Measurements from ENCODE around the gene CMA1.
"Not testable (repeated sequence)": the region's sequence is repeated elsewhere in the genome, so short reads cannot be mapped to it uniquely, and the experiment has no call there.

The CMA1 gene, protein sequence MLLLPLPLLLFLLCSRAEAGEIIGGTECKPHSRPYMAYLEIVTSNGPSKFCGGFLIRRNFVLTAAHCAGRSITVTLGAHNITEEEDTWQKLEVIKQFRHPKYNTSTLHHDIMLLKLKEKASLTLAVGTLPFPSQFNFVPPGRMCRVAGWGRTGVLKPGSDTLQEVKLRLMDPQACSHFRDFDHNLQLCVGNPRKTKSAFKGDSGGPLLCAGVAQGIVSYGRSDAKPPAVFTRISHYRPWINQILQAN

DNA sequence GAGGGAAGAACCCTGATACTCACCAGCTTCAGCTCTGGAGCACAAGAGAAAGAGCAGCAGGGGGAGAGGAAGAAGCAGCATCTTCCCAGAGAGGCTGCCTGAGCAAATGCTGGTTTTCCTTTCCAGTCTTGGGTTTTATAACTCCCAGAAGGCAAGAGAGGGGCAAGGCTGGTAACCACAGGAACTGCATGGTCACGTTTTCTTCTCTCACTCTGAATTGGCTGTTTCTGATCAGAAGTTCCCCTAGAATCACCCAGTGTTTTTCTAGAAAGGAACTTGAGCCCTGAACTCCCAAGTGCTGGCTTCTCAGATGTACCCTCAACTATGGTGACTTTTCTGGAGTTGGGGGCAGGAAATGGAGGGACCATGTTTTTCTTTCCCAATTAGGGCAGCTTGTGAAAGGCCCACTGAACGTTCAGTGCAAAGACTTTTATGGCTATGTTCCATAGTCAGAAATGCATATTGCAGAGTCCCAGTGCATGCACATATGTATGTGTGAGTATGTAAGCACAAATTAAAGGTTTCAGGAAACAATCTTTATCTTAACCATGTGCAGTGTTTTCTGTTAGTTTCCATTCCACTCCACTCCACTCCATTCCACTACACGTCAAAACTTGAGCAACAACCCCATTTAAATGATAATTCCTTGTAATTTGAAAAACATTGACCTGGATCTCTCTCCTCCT, at the start of gene CMA1:
TSS of gene CMA1 (minus strand) at position 111 of the 686 bp plus-strand sequence. CDS start at position 81, 30 bp downstream.
- DNase-seq, result no peak

DNA sequence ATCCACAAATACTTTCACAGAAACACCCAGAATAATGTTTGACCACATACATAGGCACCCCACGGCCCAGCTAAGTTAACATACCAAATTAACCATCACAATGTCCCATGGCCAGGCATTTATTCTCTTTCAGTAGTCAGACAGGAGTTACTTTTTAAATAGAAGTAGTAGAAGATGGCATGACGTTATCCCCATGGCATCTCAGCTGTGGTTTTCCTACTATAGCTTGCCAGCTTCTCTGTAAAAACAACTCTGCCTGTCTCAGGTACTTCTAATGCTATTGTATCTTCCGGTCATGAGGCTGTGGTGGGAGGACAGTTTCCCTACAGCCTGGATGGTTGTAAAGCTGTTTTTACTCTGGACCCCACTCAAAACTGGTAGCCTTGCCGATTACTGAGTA, 48.7 kb upstream of the CMA1 start:
- DNase-seq, result no peak

GRCh38 chr14:24549064-24549463, 41.0 kb upstream of the CMA1 start:
- DNase-seq, result not testable (repeated sequence)

- DNase-seq, result no peak
Observed at GRCh38 chr14:24542346-24542936, 34.4 kb upstream of the CMA1 start.

GRCh38 chr14:24535737-24536136, 27.7 kb upstream of the CMA1 start:
- DNase-seq, result no peak

DNA sequence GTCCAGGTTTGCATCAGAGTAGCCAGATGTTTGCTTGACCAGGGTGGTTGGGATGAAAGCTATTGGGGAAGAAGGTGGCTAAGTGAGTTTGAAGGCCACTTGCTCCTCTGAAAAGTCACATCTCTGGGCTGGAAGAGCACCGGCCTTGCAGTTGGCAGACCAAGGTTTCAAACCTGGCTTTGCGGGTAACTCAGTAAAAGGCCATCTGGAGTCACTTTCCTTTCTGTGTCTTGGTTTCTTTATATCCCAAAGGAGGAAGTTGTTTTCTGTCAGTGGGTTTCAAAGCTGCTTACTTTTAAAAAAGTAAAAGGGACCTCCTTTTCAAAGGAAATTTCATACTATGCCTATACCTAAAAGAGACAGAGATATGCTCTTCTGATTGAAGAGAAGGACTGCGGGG, 26.2 kb upstream of the CMA1 start:
- no peak for DNase-seq

DNA sequence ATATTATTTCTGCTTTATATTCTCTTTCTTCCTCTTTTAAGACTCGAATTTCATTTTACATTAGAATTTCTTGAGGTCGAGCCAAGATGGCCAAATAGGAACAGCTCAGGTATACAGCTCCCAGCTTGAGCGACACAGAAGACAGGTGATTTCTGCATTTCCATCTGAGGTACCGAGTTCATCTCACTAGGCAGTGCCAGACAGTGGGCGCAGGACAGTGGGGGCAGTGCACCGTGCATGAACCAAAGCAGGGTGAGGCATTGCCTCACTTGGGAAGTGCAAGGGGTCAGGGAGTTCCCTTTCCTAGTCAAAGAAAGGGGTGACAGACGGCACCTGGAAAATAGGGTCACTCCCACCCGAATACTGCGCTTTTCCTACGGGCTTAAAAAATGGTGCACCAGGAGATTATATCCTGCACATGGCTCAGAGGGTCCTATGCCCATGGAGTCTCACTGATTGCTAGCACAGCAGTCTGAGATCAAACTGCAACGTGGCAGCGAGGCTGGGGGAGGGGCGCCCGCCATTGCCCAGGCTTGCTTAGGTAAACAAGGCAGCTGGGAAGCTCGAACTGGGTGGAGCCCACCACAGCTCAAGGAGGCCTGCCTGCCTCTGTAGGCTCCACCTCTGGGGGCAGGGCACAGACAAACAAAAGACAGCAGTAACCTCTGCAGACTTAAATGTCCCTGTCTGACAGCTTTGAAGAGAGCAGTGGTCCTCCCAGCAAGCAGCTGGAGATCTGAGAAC, 18.0 kb upstream of the CMA1 start:
- not testable (repeated sequence) for DNase-seq

- no peak for DNase-seq
Observed at GRCh38 chr14:24518851-24519250, 10.8 kb upstream of the CMA1 start.

DNA sequence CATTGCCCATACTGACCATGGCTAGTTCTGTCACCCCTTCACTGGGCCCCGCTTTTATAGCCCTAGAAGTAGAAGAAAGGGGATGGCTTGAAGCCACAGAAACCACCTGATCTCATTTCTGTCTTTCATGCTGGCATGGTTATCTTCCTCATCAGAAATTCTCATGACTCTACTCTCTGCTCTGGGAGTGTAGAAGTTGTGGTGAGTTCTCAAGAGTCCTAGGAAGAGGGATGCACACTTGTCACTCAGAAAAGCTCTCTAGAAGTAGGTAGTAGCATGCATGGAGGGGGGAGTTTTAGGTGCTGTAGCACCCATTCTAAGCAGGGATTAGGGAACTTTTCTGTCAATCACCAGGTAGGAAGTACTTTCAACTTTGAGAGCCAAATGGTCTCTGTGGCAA, 6.1 kb upstream of the CMA1 start:
- DNase-seq, result no peak

- DNase-seq, result no peak
Observed at GRCh38 chr14:24513009-24513408, 4.9 kb upstream of the CMA1 start.

GRCh38 chr14:24506443-24506842, 1.6 kb downstream of the CMA1 start:
- no peak for DNase-seq

GRCh38 chr14:24504425-24504950, 3.6 kb downstream of the CMA1 start:
- no peak for DNase-seq

- DNase-seq, result not testable (repeated sequence)
Observed at GRCh38 chr14:24491586-24492408, 16.3 kb downstream of the CMA1 start.

DNA sequence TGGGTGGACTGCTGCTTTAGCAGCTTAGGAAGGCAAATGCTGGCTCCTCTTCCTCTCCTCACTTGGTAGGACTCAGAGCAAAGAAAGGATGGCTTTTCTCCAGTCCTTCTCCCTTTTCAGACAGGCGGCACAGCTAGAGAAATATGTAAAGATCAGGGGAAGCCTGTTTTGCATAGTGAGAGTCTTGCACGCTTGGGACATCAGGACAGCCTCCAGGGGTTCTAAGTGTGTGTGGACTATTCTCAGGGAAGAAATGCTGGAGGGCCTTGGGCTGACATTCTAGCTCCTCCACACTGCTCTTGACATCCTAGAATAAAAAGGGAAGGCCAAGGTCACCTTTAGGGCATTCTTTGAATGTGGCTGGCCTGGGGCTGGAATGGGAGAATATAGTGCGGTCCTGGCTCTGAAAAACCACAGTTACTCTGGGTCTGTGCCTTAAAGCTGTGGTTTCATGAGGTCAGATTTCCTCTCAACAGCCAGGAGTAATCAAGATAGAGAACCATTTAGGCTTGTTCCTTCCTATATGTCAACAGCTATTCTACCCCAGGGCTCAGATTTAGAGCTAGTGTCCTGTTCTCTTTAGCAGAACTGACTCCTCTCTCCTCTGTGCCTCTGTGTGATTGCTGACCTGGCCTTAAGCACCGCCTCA, 24.3 kb downstream of the CMA1 start:
- no peak for DNase-seq

- not testable (repeated sequence) for DNase-seq
Observed at GRCh38 chr14:24482699-24483303, 25.3 kb downstream of the CMA1 start.

DNA sequence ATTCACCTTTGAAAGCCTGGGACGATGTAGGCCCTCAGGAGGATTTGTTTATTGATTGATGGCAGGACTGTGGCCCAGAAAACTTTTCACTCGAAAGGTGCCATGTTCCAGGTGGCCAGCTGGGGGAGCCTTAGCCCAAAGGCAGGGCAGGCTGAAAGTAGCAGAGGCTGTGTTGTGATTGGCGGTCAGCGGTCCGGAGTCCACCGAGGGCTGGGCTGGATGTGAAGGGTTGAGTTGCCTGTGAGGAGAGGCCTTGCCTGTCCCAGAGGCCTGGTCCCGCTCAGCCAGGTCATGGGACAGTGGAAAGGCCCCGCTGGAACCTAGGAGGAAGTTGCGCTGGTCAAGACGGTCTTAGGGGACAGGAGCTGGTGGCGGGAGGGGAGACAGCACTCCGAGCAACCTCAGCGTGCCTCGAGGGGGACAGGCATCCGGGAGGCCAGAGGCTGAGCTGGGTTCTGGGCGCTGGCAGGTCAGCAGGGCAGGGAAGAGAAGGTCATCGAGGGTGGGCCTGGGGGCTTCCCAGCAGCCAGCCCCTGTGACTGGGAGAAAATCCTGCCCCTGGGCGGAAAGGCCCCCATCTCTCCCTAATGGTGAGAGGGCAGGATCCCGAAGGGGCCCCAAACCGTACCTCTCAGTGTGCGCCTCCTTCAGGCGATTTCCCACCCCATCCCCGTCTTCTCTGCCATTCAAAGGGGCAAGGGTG, 26.3 kb downstream of the CMA1 start:
- peak; percentile 39 for DNase-seq

DNA sequence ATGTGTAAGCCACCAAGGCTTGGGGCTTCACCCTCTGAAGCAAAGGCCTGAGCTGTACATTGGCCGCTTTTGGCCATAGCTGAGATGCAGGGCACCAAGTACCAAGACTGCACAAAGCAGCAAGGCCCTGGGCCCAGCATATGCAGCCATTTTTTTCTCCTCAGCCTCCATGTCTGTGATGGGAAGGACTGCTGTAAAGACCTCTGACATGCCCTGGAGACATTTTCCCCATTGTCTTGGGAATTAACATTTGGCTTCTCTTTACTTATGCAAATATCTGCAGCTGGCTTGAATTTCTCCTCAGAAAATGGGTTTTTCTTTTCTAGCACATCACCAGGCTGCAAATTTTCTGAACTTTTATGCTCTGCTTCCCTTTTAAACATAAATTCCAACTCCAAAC, 28.1 kb downstream of the CMA1 start:
- DNase-seq, result not testable (repeated sequence)

- no peak for DNase-seq
Observed at GRCh38 chr14:24475261-24475660, 32.8 kb downstream of the CMA1 start.

DNA sequence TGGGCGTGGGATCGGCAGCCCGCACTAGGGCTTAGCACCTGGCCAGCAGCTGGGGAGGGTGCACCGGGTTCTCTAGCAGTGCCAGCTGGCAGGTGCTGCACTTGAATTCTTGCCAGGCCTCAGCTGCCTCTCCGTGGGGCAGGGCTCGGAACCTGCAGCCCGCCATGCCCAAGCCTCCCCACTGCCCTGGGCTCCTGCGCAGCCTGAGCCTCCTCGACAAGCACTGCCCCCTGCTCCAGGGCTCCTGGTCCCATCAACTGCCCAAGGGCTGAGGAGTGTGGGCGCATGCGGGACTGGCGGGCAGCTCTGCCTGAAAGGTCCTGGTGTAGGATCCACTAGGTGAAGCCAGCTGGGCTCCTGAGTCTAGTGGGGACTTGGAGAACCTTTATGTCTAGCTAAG, 34.9 kb downstream of the CMA1 start:
- DNase-seq, result no peak

DNA sequence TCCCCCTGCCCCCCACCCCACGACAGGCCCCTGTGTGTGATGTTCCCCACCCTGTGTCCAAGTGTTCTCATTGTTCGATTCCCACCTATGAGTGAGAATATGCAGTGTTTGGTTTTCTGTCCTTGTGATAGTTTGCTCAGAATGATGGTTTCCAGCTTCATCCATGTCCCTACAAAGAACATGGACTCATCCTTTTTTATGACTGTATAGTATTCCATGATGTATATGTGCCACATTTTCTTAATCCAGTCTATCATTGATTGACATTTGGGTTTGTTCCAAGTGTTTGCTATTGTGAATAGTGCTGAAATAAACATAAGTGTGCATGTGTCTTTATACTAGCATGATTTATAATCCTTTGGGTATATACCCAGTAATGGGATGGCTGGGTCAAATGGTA, 37.6 kb downstream of the CMA1 start:
- not testable (repeated sequence) for DNase-seq

DNA sequence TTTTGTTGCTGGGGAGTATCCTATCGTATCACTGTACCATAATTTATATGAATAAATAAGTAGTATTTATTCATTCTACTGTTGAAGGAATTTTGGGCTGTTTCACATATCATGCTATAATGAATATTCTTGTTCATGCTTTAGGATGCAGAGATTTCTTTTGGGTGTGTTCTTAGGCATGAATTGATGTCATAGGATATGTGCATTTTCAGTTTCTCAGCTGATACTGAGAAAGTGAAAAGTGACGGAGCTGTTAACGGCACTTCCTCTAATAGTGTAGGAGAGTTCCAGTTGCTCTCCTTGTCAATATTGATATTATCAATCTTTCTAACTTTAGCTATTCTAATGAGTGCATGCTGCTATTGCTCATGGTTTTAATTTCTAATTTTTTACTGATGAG, 42.3 kb downstream of the CMA1 start:
- DNase-seq, result no peak

Measured in activated T-cell treated with anti-CD3 and anti-CD28 coated beads, Interleukin-2, amount 50 U/mL, for 1 hour (primary cell).